Stimulated activated CD8-positive, alpha-beta memory T cell treated with anti-CD3 and anti-CD28 coated beads, Interleukin-12 subunit alpha, Interleukin-12 subunit beta, amount 100 ng/mL, for 4 hours (primary cell): ENCODE data around the gene VTCN1.
A peak's percentile ranks its signal among the peaks of the same experiment; 100 is the strongest.
"Not testable (repeated sequence)": the region's sequence is repeated elsewhere in the genome, so short reads cannot be mapped to it uniquely, and the experiment has no call there.

Source experiments
- DNase-seq: peaks from one replicate; pipeline ENCODE4 v3.0.0-alpha.2; 2020; ENCODE audit warnings: low read depth

The VTCN1 gene

GRCh38 chr1:117122330-117123025 lies 88.2 kb downstream of the VTCN1 start:
- no peak for DNase-seq

DNA sequence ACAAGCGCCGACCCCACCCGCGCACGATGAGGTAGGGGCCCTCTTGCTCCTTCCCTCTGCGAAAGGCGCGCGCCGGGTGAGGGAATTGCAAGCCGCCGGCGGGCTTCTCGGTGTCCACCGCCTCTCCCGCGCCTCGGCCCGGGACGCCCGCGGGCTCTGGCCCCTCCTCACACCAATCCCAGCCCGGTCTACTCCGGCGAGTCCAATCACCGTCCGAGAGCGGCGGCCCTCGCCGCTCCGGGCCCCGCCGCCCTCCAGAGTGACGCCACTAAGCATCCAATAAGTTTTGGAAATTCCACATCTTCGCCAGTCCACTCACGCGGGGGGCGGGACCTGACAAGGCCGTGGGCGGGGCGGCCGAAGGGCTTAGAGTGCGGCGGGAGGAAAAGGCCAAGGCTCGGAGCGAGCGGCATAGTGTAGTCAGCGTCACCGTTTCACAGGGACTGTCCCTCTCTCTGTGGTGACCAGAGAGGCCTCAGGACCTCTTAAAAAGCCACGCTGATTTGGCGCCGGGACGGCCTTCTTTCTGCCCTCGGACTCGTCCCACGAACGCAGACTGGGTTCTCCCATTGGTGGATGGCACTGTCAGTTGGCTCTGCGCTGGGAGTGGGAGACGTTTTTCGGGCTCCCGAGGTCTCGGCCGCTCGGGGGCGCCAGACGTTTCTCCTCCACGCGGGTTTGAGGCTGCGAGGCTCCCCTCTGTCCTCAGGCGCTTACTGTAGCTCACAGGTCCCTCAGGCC lies 89.0 kb downstream of the VTCN1 start, which contains the start of gene TRIM45:
TSS of gene TRIM45 (minus strand) at position 161 of the 741 bp plus-strand sequence. CDS start 548 bp downstream, outside the sequence.
- DNase-seq, result peak; percentile 72

DNA sequence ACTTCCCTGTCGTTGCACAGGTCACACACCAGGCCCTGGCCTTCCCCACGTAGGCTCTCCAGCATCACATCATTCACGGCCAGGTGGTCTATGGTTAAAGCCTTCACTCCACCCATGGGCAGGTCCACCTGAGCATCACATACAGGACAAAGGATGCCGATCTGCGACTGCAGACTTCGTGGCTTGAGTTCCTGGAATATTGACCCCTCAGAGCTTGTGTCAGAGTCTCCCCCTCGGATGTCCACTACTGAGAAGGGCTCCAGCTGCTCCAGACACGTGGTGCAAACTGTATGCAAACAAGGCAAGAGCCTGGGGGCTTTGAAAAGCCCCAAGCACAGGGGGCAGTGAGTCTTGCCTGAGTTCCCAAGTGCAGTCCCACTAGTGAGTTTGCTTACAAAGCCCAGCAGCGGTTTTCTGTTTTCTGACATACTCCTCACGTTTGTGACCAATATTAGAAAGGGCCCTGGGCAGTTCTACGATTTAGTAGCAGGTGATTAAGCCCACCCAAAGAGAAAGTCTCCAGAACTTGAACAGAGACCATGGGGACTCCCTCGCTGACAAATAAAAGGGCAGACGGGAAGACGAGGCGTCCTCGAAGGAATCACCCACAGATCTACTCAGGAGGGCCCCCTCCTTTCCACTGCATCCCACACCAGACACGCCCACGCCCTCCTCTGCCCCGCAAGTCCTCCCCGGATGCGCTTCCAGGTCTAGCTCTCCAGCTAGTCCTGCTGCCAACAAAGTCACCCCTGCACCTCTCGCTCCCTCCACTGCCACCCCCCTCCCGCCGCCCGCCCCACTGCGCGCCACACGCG lies 89.7 kb downstream of the VTCN1 start:
- DNase-seq, result no peak

DNA sequence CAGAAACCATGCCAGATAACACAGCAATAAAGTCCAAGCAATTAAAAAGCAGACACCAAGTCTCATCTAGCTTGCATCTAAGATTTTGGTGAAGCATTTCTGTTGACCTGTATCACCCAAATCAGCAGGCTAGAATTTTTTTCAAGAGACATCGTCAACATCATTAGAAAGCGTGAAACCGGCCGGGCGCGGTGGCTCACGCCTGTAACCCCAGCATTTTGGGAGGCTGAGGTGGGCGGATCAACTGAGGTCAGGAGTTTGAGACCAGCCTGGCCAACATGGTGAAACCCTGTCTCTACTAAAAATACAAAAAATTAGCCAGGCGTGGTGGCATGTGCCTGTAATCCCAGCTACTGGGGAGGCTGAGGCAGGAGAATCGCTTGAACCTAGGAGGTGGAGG lies 91.6 kb downstream of the VTCN1 start:
- DNase-seq, result not testable (repeated sequence)

- DNase-seq, result no peak
Observed at GRCh38 chr1:117118137-117118536, 92.6 kb downstream of the VTCN1 start.

DNA sequence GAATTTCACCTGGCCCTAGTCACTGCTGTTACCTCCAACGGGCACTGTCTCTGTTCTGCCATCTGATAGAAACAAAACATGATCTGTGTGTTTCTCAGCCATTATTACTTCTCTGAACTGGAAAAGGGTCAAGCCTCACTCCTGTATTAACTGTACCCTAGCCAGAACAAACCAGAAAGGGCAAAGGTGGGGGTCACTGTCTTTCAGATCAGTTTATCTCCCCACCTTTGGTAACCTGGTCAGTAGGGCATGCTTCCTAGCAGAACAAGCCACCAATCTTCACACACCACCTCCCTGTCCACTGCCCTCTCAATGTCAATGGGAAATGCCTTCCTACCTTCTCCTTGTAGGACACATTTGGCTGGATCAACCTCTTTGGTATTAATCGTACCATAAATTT lies 93.0 kb downstream of the VTCN1 start:
- no peak for DNase-seq

DNA sequence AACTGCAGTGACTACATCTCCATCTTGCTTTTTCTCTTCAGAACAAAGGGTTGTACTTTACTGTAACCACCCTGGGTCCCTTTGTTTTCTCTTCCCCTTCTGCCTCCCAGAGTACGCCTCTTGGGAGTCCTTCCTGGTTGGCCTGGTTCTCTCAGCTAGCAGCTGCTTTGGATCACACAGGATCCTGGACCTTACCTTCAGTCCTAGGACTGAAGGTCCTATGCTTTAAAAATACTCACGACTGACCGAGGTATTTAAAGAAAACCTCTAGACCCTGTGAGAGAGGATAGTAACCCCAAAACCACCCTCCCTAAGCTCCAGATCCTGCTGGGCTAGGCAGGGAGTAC lies 94.0 kb downstream of the VTCN1 start:
- no peak for DNase-seq

- no peak for DNase-seq
Observed at GRCh38 chr1:117116090-117116783, 94.5 kb downstream of the VTCN1 start.

DNA sequence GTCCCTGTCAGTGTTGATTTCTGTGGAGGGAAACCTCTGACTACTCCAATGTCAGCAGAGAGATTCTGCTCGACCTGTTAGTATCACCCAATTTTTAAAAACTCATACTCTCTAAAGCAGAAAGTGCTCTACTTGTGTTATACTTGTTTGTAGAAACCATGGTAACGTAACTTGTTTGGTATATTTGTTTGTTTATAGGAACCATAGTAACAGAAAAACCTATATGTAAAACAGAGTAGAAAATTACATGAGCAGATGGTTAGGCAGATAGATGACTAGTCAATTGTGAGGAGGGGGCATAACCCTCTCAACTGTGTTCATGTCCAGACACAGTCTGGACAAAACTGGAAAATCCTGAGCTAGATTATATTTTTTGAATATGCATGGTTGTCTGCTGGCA lies 95.8 kb downstream of the VTCN1 start:
- DNase-seq, result no peak

GRCh38 chr1:117113199-117113598 lies 97.5 kb downstream of the VTCN1 start:
- DNase-seq, result no peak

DNA sequence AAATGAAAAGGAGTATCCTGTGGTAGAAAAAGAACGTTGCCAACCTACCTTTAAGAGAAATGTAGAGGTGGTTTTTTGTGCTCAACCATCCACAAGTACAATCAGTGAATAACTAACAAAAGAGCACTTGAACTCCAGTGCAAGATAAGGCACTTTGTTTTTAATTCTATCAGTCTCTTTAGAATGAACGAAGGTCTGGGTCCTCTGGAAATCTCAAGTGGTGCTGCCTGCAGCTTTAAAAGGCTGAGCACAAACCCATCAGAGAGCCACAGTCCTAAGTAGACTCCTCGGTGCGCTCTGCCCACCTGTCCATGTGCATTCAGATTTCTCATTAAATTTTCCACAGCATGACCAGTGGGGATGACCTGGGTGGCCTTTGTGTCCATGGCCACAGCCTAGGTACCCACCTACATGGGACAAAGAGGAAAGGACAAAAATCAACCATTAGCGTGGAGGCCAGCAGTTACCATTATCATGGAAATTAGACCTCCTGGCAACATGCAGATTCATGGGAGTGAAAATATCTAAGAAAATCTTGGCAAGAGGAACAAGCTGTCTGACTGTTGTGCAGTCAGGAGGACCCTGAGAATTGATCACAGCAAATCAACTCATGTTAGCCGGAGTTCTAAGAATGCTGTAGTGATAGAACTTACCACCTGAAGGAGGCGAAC lies 98.5 kb downstream of the VTCN1 start:
- no peak for DNase-seq

- DNase-seq, result no peak
Observed at GRCh38 chr1:117110774-117111173, 100.0 kb downstream of the VTCN1 start.

GRCh38 chr1:117107364-117107763 lies 103.4 kb downstream of the VTCN1 start:
- DNase-seq, result no peak

DNA sequence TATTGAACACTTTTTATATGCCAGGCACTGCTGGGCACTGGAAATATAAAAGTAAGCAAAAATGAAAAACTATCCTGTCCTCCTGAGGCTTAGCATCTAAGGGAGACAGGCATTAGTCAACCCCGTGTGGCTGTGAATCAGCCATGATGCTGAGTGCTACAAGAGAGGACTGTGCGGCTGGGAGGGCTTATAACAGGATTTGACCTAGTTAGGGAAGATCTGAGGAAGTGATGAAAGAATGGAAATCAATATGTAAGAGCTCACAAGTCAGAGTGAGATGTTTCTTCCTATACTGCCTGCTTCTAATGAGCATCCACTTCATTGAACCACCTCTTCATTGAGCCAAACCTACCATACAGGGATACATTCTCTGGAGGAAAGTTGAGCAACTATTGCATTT lies 104.2 kb downstream of the VTCN1 start:
- DNase-seq, result no peak

GRCh38 chr1:117105722-117106121 lies 105.0 kb downstream of the VTCN1 start:
- DNase-seq, result no peak

DNA sequence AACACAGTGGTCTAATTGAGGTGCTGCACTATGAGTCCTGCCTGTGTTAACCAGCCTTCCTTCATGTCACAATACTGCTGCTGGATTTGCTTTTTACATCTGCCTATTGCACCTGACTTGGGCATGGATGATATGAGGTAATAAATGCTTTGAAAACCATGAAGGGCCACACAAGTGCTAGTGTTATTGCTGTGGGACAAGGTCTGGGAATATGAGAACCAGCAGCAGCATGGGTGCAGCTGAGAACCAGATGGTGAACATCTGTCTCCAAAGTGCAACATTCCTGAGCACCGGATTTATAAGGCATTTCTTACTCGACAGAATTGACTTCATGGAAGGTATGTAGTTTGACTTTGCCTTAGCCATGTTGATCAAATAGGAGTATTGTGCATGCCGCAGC lies 105.7 kb downstream of the VTCN1 start:
- no peak for DNase-seq

- not testable (repeated sequence) for DNase-seq
Observed at GRCh38 chr1:117101858-117102257, 108.9 kb downstream of the VTCN1 start.

DNA sequence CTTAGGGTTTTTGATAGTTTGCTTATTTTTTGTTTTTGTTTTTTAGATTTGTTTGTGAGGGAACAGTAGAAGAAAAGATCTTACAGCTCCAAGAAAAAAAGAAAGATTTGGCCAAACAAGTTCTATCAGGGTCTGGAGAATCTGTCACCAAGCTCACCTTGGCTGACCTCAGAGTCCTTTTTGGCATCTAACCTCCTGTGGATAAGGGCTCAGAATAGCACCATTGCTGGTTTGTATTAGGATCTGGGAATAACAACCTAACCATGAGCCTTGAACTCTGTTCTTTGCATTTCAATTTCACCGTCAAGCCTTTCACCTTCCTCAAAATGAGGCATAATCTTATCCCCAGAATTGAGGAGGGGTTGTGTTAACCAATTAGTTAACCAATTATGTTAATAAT lies 109.4 kb downstream of the VTCN1 start:
- DNase-seq, result no peak

- no peak for DNase-seq
Observed at GRCh38 chr1:117098287-117098890, 112.3 kb downstream of the VTCN1 start.

DNA sequence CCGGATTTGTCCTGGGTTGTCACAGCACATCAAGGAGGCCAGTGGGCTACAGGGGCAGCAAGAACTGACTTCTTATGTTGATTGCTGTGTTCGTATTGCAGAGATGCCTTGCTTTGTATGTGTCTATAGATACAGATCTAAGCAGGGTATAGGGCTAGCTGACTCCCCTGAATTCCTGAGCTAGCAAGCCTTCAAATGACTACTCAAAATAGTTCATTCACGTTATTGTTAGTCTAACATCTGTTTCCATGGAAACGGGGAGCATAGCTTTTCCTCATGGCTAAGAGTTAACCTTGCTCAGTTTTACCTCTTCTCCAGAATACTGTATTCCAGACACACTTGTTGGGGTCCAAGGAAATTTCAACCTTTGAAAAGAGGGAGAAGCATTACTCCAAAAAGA lies 113.3 kb downstream of the VTCN1 start:
- DNase-seq, result no peak

DNA sequence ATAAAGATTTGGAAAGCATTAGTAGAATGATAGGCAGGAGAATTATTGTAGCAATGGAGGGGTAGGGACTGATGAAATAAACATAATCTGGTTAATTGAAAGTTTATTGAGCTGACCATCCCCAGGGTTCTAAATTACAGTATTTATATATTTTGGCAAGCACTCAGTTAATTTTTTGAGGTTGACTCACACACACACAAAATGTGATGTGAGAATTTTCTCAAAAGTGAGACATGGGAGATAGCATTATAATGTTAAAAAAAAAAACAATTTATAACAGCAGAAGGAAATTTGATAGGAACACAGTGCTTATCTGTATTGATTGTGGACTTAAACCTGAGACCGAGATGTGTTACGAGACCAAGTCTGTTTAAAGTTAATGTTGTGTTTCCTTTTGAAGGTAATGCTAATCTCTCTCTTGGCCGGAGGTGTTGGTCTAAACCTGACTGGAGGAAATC lies 113.7 kb downstream of the VTCN1 start:
- DNase-seq, result no peak
